Middle frontal gyrus (tissue), 1 donor: ENCODE results near the gene DUSP21.
"Not testable (repeated sequence)": the region's sequence is repeated elsewhere in the genome, so short reads cannot be mapped to it uniquely, and the experiment has no call there.

Source experiments
- DNase-seq: peaks from one replicate; pipeline ENCODE4 v3.0.0-alpha.2; 2015; ENCODE audit warnings: low spot score; ENCODE audit errors: extremely low spot score

DUSP21 gene

DNA sequence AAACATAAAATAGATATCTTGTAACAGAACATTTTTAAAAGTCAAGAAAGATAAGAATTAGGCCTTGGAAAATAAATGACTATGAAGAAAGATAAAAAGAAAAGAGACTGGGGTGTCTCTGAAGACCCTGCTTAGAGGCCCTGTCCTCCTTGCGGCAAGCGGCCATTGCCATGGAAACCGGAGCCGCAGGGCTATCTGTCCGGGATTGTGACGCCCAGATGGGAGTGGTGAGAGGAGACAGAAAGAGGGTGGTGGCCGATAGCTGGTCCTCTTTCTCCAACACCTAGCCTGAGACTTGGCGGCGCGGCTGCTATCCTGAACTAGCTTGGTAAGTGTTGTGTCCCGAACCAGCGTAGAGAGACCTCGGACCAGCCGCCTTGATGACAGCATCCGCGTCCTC lies at the start of gene DUSP21:
Gene DUSP21 (plus strand): TSS at position 269 of the 400 bp plus-strand sequence. CDS start 112 bp downstream, at position 381.
- no peak for DNase-seq

DNA sequence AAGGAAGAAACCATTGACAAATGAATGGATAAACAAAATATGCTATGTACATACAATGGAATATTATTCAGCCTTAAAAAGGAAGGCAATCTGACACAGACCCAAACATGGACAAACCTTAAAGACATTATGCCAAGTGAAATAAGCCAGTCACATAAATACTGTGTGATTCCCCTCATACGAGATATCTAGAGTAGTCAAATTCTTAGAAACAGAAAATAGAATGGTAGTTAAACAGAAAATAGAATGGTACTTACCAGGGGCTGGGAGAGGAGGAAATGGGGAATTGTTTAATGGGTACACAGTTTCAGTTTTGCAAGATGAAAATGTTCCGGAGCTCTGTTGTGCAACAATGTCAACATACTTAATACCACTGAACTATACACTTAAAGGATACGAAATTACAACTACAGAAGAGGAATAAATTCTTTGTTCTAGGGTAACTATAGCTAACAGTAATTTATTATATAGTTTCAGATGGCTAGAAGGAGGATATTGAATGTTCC lies 47.8 kb upstream of the DUSP21 start:
- no peak for DNase-seq

DNA sequence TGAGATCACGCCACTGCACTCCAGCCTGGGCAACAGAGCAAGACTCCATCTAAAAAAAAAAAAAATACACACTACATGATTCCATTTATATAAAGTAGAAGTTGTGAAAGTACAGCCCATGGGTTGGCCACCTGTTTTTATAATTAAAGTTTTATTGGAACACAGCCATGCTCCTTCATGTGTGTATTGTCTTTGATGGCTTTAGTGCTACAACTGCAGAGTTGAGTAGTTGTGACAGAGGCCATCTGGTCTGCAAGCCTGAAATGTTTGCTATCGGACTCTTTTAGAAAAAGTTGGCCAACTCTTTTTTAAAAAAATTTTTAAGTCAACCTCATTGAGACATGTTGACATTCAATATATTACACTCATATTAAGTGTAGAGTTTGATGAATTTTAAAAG lies 41.2 kb upstream of the DUSP21 start:
- DNase-seq, result no peak

DNA sequence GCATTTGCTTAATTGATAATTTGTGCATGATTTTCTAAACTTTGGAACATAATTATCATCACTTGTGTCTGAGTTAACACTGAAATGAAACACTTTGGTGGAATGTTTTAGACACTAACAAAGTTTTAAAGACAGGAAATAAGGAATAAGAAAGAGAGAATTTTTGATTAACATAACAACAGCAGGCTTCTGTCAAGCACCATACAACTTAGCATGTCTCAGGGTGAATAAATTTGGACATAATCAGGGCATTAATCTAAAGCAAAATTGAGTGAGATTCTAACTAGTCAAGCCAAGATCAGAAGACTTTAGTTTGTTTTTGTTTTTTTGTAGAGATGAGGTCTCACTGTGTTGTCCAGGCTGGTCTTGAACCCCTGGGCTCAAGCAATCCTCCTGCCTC lies 28.1 kb upstream of the DUSP21 start:
- no peak for DNase-seq

DNA sequence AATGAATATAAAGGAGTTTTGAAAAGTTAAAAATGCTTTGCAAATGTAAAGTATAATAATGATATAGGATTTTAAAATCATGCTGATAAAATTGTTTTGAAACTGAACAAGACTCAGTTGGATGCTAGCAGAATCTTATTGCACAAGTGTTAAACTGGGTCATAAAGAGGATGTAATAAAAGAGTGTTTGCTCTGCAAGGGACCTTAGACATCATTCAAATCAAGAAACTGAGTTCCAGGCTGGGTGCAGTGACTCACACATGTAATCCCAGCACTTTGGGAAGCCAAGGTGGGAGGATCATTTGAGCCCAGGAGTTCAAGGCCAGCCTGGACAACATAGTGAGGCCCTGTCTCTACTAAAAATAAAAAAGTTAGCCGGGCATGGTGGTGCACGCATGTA lies 27.5 kb upstream of the DUSP21 start:
- no peak for DNase-seq

DNA sequence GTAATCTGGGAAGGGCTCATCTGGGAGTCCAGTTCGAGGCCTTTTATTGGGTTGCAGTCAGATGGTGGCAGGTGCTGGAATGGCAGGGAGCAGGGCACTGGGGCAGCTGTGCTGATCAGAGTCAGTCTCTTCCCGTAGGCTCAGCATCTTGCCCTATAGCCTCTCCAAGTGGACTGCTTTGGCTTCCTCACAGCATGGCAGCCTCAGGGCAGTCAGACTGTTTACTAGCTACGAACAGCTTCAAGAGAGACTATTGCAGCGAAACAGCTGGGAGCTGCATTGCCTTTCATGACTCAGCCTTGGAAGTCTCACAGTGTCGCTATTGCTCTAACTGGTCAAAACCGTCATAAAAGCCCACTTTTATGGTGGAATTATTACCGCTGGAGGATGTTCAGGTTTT lies 26.8 kb upstream of the DUSP21 start:
- DNase-seq, result no peak

DNA sequence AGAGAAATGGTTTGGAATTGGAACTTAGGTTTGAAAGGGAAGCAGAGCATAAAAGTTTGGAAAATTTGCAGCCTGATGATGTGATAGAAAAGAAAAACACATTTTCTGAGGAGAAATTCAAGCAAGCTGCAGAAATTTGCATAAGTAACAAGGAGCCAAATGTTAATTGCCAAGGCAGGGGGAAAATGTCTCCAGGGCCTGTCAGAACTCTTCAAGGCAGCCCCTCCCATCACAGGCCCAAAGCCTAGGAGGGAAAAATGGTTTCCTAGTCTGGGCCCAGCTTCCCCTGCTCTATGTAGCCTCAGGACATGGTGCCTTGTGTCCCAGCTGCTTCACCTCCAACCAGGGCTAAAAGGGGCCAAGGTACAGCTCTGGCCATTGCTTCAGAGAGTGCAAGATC lies 21.2 kb upstream of the DUSP21 start:
- DNase-seq, result no peak

DNA sequence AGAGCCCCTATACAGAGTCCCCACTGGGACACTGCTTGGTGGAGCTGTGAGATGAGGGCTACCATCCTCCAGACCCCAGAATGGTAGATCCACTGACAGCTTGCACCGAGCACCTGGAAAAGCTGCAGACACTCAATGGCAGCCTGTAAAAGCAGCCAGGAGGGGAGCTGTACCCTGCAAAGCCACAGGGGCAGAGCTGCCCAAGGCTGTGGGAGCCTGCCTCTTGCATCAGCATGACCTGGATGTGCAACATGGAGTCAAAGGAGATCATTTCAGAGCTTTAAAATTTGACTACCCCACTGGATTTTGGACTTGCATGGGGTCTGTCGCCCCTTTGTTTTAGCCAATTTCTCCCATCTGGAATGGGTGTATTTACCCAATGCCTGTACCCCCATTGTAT lies 20.6 kb upstream of the DUSP21 start:
- not testable (repeated sequence) for DNase-seq

DNA sequence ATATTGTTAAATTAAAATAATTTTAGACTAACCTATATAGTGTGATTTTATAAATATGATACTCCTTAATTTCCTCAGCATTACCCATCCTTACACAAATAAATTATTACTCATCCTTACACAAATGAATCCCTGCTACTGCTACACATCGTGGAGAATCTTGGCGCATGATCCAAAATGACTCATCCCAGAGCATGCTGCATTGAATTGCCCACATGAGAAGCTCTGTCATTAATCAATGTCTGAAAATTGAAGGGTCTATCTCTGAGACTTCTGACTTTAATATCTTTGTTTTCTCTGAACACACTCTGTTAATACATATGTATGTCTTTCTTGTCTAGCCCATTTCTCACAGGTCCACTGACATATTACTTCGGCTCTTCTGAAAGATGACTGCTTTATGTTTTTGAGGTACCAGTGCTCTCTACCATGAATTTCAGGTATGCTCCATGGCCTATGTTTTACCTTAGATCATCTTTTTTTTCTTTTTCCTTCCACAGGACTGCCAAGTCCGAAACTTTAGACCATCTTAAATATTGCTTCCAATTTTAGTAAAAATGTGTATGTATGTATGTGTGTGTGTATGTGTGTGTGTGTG lies 15.7 kb upstream of the DUSP21 start:
- no peak for DNase-seq

DNA sequence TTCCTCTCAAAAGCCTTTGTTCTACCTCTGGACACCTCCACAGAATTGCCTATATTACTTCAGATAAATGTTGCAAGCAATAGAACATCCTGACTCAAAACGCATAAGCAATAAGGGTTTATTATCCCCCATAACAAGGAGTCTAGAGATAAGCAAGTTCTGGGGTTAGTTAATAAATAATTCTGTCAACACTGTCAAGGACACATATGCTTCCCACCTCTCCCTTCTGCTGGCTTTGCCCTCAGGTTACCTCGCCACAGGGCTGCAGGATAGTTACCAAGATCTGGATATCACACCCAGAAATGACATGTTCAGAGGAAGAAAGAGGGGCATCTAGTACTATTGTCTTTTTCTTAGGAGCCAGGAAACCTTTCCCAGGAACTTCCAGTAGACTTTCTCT lies 14.0 kb upstream of the DUSP21 start:
- no peak for DNase-seq

DNA sequence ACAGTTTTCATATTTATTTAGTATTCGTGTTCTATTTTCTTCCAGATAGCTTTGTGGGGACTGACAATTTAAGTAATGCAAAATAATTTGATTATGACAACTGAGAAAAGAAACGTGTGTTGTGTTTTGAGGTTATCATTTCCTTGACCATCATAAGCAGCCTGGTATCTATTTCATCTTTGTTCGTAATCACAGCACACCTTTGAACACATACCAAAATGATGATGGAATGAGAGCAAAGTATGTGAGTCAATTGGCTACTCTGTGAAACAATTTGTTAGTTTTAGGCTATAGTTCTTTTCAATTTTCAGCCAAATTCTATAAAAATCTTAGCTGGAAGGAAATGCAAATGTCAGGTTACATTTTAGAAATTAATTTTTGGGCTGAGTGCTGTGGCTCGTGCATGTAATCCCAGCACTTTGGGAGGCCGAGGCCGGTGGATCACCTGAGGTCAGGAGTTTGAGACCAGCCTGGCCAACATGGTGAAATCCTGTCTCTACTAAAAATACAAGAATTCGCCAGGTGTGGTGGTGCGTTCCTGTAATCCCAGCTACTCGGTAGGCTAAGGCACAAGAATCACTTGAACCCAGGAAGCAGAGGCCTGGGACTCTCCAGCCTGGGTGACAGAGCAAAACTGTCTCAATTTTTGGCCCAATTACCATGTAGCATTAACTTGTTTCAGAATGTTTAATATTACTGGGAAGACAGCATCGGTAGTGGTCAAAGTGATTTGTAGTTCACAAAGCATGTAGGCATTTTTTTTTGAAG lies 1.1 kb upstream of the DUSP21 start:
- no peak for DNase-seq

DNA sequence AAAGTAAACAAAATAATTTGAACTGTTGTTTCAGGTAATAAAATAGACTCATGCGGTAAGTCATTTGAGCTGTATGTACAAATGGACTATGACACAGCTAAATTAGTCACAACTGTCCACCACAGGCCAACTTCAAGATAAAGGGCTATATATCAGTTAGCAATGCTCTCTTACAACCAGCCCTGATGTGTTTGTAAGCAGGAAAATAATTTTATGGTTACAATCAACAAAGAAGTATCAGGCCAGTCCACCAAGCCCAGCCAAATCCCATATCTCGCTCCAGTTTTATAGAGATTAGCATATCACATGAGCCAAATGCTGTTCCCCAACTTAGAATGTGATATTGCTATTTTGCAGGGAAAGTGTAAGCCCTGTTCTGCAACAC lies 511 bp upstream of the DUSP21 start:
- DNase-seq, result no peak

DNA sequence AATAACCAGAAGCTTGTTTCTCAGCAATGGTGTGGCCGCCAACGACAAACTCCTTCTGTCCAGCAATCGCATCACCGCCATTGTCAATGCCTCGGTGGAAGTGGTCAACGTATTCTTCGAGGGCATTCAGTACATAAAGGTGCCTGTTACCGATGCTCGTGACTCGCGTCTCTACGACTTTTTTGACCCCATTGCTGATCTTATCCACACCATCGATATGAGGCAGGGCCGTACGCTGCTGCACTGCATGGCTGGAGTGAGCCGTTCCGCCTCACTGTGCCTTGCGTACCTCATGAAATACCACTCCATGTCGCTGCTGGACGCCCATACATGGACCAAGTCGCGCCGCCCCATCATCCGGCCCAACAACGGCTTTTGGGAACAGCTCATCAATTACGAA lies 383 bp downstream of the DUSP21 start:
- no peak for DNase-seq

DNA sequence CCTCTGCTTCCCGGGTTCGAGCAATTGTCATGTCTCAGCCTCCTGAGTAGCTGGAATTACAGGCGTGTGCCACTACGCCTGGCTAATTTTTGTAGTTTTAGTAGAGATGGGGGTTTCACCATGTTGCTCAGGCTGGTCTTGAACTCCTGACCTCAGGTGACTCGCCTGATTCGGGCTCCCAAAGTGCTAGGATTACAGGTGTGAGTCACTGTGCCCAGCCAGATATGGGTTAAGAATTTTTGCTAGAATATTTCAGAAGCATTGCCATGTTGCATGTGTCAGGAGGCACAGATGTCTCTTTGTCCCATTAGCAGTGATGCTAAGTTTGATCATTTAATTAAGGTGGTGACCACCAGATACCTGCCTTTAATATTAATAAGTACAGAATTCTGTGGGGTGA lies 7.1 kb downstream of the DUSP21 start:
- not testable (repeated sequence) for DNase-seq

DNA sequence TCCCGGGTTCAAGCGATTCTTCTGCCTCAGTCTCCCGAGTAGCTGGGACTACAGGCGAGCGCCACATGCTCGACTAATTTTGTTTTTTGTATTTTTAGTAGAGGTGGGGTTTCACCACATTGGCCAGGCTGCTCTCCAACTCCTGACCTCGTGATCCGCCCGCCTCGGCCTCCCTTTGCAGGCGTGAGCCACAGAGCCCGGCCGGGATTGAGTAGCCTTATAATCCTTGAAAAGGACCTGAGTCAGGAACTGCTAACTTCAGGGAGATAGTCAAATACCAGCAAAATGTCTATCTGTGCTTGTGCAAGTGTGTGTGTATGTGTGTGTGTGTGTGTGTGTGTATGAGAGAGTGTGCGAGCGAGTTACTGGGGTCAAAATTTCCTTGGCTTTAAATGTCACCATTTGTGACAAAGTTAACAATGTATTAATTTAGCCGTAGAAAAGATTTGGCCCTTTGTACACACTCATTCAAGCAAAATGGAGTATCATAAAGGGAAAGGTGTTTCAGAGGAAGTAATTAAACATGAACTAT lies 27.4 kb downstream of the DUSP21 start:
- DNase-seq, result no peak

DNA sequence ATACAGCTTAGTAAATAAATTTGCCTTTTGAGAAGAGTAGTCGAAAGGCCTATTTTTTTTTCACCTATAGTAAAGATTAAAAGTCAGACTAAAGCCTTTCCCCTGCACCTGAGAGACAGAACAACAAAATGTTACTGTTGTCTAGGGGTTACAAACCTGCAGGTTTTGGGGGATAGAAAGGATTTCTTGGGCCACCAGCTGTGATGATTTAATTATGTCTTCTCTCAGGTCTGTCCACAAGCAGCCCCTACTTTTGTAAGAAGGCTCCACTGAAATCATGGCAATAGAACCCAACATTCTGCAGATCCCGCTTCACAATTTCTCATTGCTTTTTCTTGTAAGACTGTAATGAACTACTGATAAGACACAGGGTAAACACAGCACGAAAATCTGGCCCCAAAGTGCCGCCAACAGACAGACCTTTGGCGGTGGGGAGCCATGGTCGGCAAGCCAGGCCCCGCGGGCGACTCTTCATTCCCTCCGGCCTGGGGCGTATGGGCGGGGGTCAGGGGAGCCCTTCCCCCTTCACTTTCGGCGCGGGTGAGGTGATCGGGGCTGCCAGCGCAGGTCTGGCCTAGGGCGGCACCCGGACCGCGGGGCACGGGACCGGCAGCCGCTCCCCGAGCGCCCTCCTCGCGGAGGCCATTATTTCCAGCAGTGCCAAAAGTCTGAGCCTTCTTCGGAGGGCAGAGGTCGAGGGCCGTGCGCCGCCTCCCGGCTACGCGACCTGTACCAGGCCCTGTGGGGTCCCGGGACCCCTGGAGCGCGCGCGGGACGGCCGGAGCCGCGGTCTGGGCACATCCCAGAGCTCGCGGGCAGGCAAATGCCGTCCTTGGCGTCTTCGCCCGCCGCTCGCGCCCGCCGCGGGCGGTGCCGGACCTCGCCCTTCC lies 28.4 kb downstream of the DUSP21 start:
- DNase-seq, result no peak

DNA sequence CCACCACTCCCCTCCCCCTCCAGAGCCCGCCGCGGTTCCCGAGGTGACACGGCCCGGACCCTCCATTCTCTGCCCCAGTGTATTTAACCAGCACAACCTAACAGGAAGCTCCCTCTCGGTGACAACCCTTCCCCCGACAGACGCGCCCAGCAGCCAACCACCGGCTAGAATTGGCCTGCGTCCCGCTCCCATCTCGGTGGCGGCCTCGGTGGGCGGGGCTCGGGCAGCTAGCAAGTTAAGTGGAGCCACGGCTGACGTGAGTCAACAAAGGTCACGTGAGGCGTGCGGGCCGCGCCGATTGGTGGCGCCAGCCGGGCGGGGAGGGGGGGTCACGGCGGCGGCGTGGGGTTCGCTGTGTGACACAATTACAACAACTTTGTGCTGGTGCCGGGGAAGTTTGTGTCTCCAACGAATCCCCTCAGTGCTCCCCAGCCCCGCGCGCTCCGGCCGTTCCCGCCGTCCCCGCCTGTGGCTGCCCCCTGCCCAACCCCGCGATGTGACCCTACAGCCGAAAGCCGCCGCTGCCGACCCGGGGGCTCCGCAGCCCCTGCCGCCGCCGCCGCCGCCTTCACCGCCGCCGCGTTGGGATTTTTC lies 29.1 kb downstream of the DUSP21 start, which contains the start of gene KDM6A:
Gene KDM6A (plus strand): TSS at position 368 of the 594 bp plus-strand sequence. CDS start 364 bp downstream, outside the sequence.
- DNase-seq, result peak; percentile 82

DNA sequence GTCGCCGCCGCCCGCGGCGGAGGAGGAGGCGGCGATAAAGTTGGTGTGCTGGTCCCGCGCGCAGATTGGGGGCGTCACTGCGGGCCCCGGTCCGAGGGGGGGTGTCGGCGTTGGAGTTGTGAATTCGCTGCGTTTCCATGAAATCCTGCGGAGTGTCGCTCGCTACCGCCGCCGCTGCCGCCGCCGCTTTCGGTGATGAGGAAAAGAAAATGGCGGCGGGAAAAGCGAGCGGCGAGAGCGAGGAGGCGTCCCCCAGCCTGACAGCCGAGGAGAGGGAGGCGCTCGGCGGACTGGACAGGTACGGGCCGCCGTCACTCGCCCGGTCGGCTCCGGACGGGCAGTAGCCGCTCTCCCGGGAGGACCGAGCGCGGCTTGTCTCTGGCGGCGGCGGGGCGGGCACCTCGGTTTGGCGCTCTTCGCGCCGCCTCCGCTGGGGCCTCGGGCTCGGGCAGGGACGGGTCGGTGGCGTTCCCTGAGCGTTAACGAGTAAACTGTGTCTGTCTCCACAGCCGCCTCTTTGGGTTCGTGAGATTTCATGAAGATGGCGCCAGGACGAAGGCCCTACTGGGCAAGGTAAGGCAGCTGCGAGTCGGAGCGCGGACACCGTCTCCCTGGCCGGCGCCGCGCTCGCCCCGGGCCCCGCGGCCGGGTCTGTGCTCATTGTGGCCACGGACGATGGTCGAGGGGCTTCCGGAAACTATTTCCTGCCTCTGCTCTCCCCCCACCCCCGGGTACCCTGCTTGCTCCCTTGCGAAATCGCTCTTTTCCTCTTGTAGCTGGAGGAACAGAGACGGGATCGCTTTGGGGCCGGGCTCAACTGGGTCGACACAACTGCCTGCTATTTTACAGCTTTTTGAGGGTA lies 29.8 kb downstream of the DUSP21 start:
- DNase-seq, result no peak

DNA sequence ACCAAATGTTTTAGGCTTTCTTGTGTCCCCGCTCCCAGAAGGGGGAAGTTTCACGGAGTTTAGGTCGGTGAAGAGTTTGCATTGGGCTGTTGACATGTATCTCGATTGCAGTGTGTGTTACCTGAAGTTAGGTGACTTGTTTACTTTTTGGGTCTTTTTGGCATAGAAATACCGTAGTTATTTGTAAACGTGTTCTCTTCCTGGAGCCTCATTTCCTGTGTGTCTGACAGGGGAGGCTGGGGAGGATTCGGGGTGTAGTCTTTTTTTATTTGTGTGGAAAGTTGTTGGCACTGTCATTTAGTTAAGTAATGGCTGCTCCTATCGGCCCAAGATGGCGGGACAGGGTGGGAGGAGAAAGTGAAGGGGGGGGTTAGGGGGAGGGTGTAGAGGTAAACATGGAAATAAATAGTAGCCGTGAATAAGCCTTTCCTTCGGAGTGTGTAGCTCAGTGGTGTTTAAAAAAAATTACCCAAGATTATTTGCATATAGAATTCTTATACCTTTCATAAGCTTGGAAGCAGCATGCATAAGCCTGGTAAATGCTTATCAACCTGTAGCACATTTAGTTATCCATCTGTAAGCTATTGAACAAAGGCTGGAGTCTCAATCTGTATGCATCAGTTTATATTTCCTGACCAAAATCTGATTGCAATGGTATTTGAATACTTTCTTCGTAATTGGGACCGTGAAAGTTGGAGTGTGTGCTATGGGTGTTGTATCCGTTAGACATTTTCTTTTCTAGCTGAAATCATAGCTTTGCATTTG lies 30.8 kb downstream of the DUSP21 start:
- DNase-seq, result no peak

DNA sequence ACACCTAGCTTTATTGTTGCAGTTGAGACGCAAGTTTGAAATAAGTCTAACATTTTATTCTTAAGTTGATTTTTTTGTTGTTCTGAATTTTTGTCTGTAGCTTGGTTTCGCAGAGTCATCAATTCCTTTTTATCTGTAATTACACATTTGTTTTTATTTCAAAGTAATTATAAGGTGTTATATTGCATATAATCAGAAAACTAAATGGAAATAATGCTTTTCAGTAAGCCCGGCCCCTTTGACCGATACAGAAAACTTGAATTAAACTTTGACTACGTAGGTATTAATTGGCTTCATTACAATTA lies 31.3 kb downstream of the DUSP21 start:
- no peak for DNase-seq
